ENCODE measurements around the gene SFSWAP.

Gene SFSWAP

DNA sequence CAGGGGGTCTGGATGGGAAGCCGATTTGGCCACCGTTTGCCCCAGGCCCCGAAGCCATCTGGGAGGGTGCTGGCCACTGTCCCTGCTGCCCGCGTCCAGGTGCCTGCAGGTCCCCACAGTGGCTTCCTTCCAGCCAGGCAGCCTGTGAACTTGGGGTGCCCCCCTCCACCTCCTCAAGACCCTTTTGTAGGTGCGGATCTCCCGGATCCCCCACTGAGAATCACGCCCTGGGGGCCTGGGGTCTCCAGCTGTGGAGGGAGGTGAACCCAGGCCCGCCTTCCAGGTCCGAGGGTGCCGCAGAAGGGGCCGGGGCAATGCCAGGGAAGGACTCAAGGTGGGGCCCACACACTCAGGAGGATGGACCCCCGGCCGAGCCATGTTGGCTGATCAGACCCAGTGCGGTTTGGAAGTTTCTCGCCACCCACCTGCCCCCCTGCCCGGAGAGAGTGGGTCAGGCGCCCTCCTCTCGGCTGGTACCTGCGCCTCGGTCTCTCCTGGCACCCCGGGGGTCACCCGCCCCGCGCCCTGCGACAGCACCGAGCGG lies 119.0 kb downstream of the SFSWAP start:
- TF ChIP-seq, protein P1, sequence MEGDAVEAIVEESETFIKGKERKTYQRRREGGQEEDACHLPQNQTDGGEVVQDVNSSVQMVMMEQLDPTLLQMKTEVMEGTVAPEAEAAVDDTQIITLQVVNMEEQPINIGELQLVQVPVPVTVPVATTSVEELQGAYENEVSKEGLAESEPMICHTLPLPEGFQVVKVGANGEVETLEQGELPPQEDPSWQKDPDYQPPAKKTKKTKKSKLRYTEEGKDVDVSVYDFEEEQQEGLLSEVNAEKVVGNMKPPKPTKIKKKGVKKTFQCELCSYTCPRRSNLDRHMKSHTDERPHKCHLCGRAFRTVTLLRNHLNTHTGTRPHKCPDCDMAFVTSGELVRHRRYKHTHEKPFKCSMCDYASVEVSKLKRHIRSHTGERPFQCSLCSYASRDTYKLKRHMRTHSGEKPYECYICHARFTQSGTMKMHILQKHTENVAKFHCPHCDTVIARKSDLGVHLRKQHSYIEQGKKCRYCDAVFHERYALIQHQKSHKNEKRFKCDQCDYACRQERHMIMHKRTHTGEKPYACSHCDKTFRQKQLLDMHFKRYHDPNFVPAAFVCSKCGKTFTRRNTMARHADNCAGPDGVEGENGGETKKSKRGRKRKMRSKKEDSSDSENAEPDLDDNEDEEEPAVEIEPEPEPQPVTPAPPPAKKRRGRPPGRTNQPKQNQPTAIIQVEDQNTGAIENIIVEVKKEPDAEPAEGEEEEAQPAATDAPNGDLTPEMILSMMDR (IDR thresholded peaks at IDR 0.05; ENCODE audit: low read depth, low read length): no peak
- no peak for DNase-seq (ENCODE audit: extremely low read depth, low read depth)

DNA sequence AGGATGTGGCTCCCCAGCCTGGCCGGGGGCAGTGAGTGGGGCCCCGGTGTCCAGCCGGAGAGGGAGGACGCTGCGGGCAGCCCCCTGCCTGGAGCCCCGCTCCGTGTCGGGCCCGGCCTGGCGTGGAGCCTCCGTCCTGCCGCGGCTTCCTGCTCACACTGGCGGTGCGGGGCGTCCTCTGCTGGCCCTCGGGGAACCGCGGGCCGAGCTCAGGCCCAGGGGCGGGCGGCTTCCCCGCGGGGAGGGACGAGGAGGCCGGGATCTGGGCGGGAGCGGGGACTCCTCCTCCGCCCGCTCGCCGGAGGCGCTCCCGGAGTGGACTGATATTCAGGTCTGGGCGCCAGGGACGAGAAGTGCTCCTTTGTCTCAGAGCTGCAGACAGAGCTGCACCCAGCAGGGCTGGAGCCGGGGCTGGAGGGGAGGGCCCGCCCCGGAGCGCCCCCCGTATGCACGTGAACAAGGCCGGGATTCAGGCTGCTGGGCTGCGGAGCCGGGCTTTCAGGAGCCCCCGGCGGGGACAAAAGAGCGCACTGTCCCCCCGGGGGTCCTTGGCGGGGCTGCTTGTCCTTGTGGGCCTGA lies 119.5 kb downstream of the SFSWAP start:
- TF ChIP-seq, protein P1 (IDR thresholded peaks at IDR 0.05; ENCODE audit: low read depth, low read length): peak; percentile 59
- peak; percentile 66 for DNase-seq (ENCODE audit: extremely low read depth, low read depth)

DNA sequence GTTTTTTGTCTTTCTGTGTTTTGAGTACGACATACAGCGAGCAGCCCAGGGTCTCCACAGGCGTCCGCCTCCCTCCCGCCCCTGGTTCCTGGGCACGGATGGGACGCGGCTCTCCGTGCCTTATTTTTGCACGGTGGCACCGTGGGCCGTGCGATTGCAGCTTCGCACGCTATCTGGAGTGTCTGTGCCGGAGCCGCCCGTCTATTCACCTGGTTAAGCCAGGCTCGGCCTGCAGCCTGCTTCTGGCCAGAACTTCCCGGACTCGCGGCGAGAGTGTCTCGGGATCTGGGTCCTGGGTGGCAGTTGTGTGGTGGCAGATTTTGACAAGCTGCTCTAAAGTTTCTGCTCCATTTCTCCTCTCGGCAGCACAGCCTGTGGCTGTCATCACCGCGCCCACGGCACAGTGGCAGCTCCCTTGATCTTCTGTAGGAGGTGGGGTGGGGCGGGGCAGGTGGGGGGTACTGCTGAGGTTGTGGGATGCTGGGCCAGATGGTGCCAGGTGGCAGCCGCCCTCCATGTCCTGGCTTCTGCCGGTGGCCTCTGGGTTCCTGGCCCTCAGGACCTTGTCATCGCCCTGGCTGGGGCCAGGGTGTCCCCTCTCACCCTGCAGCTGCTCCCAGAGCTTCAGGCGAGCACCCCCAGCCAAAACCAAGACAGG lies 120.2 kb downstream of the SFSWAP start:
- TF ChIP-seq, protein P1 (IDR thresholded peaks at IDR 0.05; ENCODE audit: low read depth, low read length): no peak
- no peak for DNase-seq (ENCODE audit: extremely low read depth, low read depth)

DNA sequence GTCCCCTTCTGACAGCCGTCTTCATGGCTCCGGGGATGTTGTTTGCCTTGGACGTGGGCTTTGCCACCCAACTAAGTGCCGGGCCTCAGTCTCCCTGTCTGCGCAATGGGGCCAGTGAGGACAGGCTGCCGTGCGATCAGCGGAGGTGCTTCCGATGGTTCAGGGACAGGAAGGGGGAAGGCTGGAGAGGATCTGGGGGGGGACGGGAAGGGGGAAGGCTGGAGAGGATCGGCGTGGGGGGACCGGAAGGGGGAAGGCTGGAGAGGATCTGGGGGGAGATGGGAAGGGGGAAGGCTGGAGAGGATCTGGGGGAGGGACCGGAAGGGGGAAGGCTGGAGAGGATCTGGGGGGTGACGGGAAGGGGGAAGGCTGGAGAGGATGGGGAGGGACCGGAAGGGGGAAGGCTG lies 120.7 kb downstream of the SFSWAP start:
- peak; percentile 91 for DNase-seq (ENCODE audit: extremely low read depth, low read depth)
- TF ChIP-seq, protein P1 (IDR thresholded peaks at IDR 0.05; ENCODE audit: low read depth, low read length): no peak

DNA sequence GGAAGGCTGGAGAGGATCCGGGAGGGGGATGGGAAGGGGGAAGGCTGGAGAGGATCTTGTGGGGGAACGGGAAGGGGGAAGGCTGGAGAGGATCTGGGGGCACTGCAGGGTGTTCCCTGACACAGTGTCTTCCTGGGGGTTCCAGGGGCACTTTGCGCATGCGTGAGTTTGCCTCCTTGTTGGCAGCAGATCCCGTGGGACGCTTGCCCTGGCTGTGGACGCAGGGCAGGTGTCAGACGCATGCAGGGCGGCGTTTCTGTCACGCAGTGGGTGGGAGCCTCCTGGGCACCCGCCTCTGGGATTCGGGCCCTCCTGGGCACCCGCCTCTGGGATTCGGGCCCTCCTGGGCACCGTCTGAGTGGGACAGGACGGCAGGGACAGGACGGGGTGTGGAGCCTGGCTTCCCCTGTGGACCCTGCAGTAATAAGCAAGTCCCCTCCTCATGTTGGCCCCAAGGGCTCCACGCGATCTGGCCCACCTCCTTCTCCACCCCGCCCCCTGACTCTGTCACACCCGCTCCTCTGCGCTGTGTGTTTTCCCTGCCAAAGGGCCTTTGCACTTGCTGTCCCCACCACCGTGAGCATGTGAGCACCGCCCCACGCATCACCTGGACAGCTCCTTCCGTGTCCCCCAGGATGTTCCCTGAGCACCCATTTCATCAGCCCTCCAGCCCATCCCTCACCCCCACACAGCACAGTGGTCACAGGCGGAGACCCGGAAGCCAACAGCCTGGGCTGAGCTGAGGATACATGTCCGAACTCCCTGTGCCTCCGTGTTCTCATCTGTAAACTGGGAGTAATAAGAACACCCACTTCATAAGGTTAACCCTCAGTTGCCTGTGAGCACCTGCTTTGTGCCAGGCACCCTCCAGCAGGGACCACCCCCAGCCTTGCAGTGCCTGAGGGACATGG lies 121.7 kb downstream of the SFSWAP start:
- DNase-seq (ENCODE audit: extremely low read depth, low read depth): peak; percentile 63

DNA sequence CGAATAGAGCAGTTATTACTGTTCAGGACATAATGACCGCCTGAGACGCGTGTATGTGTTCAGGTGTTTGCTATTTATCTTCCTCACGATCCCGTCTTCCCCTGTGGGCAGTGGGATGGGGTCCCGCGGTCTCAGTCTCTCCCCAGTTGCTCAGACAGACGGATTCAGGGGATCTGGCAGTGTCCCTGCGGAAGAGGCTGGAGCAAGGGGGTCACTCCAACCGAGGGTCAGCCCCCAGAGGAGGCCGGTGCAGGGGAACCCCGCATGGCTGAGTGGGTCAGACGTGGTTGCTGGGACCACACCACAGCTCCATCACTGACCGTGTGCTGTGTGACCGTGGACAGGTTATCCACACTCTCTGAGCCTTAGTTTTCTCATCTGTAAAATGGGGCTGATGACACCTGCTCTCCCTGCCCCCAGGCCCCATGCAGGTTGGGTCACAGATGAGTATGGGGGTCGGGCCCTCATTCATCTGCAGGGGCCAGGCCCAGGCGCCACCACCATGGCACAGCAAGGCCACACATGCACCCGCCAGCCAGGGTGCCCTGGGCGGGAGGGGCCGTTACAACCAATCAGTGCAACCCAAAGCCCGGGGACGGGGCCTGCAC lies 122.5 kb downstream of the SFSWAP start:
- TF ChIP-seq, protein P1 (IDR thresholded peaks at IDR 0.05; ENCODE audit: low read depth, low read length): no peak
- no peak for DNase-seq (ENCODE audit: extremely low read depth, low read depth)

More for the DNA sequence above, 121.7 kb downstream of the SFSWAP start:
- TF ChIP-seq, protein P1 (IDR thresholded peaks at IDR 0.05; ENCODE audit: low read depth, low read length): no peak

Measured in AG09319 (cell line).